SU-DHL-6 (cell line): ENCODE results near the gene P2RX6.
"Not testable (repeated sequence)": the region's sequence is repeated elsewhere in the genome, so short reads cannot be mapped to it uniquely, and the experiment has no call there.

ENCODE experiments used
- H2AFZ ChIP-seq: fragments of 200-600 bp; sonication (generic); 2 replicates; pipeline ENCODE4 v1.6.1; 2014; ENCODE audit warnings: low read depth, mild to moderate bottlenecking, moderate library complexity, mixed read lengths, antibody characterized with exemption, low read length; ENCODE audit not compliant: severe bottlenecking
- H3F3A ChIP-seq: fragments of 200-600 bp; shearing (Covaris generic); 2 replicates; pipeline ENCODE4 v1.6.0; 2016; ENCODE audit warnings: antibody characterized with exemption, mild to moderate bottlenecking; ENCODE audit not compliant: insufficient read depth
- H3K27ac ChIP-seq: fragments of 200-600 bp; sonication (generic); 2 replicates; pipeline ENCODE4 v1.5.1; 2016; ENCODE audit warnings: low read depth, mild to moderate bottlenecking, low read length, moderate library complexity, mixed read lengths
- H3K27me3 ChIP-seq: fragments of 200-600 bp; sonication (generic), shearing (Covaris generic); 2 replicates; pipeline ENCODE4 v1.6.0; 2014; ENCODE audit warnings: mild to moderate bottlenecking, low read length
- H3K36me3 ChIP-seq: fragments of 200-600 bp; sonication (generic); 2 replicates; pipeline ENCODE4 v1.6.1; 2014; ENCODE audit warnings: mild to moderate bottlenecking, low read length, mixed read lengths
- H3K4me2 ChIP-seq: fragments of 300-600, 200-600 bp; shearing (Covaris generic), sonication (generic); 2 replicates; pipeline ENCODE4 v1.6.0; 2014; ENCODE audit warnings: low read length, low read depth, mild to moderate bottlenecking; ENCODE audit not compliant: poor library complexity, severe bottlenecking
- H3K4me3 ChIP-seq: fragments of 200-600 bp; sonication (generic); 2 replicates; pipeline ENCODE4 v1.5.1; 2014; ENCODE audit warnings: antibody characterized with exemption, low read length, mild to moderate bottlenecking, mixed read lengths; ENCODE audit not compliant: insufficient read depth, poor library complexity, severe bottlenecking
- H3K79me2 ChIP-seq: fragments of 200-600 bp; sonication (generic); 2 replicates; pipeline ENCODE4 v1.6.1; 2014; ENCODE audit warnings: mild to moderate bottlenecking, low read length, moderate library complexity; ENCODE audit not compliant: insufficient read depth
- H3K9ac ChIP-seq: fragments of 200-600 bp; sonication (generic); 2 replicates; pipeline ENCODE4 v1.7.0; 2014; ENCODE audit warnings: mild to moderate bottlenecking, low read length
- H3K9me2 ChIP-seq: fragments of 200-600 bp; sonication (generic); replicated peaks from 2 replicates; pipeline ENCODE4 v1.6.1; 2014; ENCODE audit warnings: low read length; ENCODE audit not compliant: insufficient read depth
- H3K9me3 ChIP-seq: fragments of 200-600 bp; sonication (generic); 2 replicates; pipeline ENCODE4 v1.6.1; 2014; ENCODE audit warnings: low read length, mixed read lengths; ENCODE audit not compliant: insufficient read depth
- H4K20me1 ChIP-seq: fragments of 200-600 bp; sonication (generic); 2 replicates; pipeline ENCODE4 v1.6.1; 2014; ENCODE audit warnings: low read depth, mild to moderate bottlenecking, antibody characterized with exemption, low read length, moderate library complexity, mixed read lengths
- EZH2phosphoT487 ChIP-seq: fragments of 200-600 bp; sonication (generic), shearing (Covaris generic); conservative IDR thresholded peaks from 2 replicates; pipeline ENCODE4 v1.6.1; 2018; ENCODE audit warnings: mild to moderate bottlenecking, antibody characterized with exemption, low read length, moderate library complexity, mixed read lengths
- TF ChIP-seq, protein P1 (sequence below): fragments of 200-600 bp; sonication (generic); IDR thresholded peaks from one replicate; pipeline ENCODE4 v1.5.1; 2017; ENCODE audit warnings: antibody characterized with exemption, mild to moderate bottlenecking, low read length, moderate library complexity; ENCODE audit not compliant: insufficient read depth, poor library complexity, severe bottlenecking

The P2RX6 gene

DNA sequence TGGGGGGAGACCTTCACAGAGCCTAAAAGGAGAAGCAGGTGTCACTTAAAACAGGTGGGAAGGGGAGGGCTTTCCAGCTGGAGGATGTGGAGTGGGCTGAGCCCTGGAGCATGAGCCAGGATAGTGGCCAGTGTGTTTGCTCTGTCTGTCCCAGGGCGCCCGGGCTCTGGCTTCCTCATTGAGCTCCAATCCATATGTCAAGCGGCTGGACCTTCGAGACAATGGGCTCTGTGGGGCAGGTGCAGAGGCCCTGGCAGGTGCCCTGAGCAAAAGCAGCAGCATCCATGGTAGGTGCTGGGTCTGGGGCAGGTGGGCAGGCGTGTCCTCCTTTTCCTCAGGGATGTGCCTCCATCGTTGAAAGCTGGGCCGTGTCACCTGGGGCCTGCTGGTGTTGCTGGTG lies 32.8 kb downstream of the P2RX6 start:
- Histone ChIP-seq H3F3A (no peaks in the 10 kb centered on the region), H3K9me3 (no peaks in the 10 kb centered on the region), H3K36me3 (no peaks in the 10 kb centered on the region), H3K27me3 (no peaks in the 10 kb centered on the region), H4K20me1 (no peaks in the 10 kb centered on the region), H3K79me2 (no peaks in the 10 kb centered on the region), H3K4me3 (no peak overlapping the region), H3K9me2 (no peaks in the 10 kb centered on the region), H3K9ac (no peak overlapping the region), H2AFZ (no peak overlapping the region), H3K4me2 (no peak overlapping the region), H3K27ac (no peak overlapping the region)
- TF ChIP-seq EZH2phosphoT487, result no peak
- TF ChIP-seq, protein P1, sequence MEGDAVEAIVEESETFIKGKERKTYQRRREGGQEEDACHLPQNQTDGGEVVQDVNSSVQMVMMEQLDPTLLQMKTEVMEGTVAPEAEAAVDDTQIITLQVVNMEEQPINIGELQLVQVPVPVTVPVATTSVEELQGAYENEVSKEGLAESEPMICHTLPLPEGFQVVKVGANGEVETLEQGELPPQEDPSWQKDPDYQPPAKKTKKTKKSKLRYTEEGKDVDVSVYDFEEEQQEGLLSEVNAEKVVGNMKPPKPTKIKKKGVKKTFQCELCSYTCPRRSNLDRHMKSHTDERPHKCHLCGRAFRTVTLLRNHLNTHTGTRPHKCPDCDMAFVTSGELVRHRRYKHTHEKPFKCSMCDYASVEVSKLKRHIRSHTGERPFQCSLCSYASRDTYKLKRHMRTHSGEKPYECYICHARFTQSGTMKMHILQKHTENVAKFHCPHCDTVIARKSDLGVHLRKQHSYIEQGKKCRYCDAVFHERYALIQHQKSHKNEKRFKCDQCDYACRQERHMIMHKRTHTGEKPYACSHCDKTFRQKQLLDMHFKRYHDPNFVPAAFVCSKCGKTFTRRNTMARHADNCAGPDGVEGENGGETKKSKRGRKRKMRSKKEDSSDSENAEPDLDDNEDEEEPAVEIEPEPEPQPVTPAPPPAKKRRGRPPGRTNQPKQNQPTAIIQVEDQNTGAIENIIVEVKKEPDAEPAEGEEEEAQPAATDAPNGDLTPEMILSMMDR, result no peak

GRCh38 chr22:21048448-21048847 lies 33.5 kb downstream of the P2RX6 start:
- H2AFZ ChIP-seq, H3K9me2 ChIP-seq, H3K4me2 ChIP-seq, H3K79me2 ChIP-seq, H3K36me3 ChIP-seq, H3K9ac ChIP-seq, H3F3A ChIP-seq, H3K9me3 ChIP-seq, H3K4me3 ChIP-seq, H4K20me1 ChIP-seq, H3K27ac ChIP-seq, H3K27me3 ChIP-seq: not testable (repeated sequence)

DNA sequence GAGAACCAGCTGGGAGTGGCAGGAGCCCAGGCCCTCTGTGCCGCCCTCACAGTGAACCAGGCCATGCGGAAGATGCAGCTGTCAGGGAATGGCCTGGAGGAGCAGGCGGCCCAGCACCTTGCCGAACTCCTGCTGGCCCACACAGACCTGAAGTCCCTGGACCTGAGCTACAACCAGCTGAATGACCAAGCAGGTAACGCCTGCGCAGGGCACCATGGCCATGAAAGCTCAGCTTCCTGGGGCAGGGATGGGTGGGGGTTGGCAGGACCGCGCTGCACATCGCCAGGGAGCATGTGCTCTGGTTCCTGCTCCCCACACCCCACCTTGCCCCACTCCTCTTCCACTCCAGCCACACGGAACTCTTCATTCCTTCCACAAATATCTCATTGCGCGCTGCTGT lies 34.0 kb downstream of the P2RX6 start:
- H3K27me3 ChIP-seq, H3K9ac ChIP-seq, H3F3A ChIP-seq, H3K36me3 ChIP-seq, H3K9me3 ChIP-seq, H3K9me2 ChIP-seq, H3K4me2 ChIP-seq, H4K20me1 ChIP-seq, H2AFZ ChIP-seq, H3K27ac ChIP-seq, H3K79me2 ChIP-seq, H3K4me3 ChIP-seq: not testable (repeated sequence)

- H3K27me3 ChIP-seq, result no peaks in the 10 kb centered on the region
- no peak overlapping the region for H3K4me3 ChIP-seq
- no peaks in the 10 kb centered on the region for H3K79me2 ChIP-seq
- H3K4me2 ChIP-seq, result no peak overlapping the region
- H3K9me2 ChIP-seq, result no peaks in the 10 kb centered on the region
- H3K9me3 ChIP-seq, result no peaks in the 10 kb centered on the region
- H3K9ac ChIP-seq, result no peak overlapping the region
- H2AFZ ChIP-seq, result no peak overlapping the region
- H3F3A ChIP-seq, result no peaks in the 10 kb centered on the region
- no peak overlapping the region for H3K27ac ChIP-seq
- TF ChIP-seq, protein P1, result no peak
- no peak for TF ChIP-seq EZH2phosphoT487
- no peaks in the 10 kb centered on the region for H4K20me1 ChIP-seq
- H3K36me3 ChIP-seq, result no peaks in the 10 kb centered on the region
These were observed 36.3 kb downstream of the P2RX6 start for GRCh38 chr22:21051145-21051830.
